ENCODE measurements around the gene FHIT. TPM values are rescaled to one million over a fixed set of nuclear protein-coding genes. Genes with fewer than 3 reads are reported as not detected.

Gene FHIT
- total RNA-seq, 1 experiment from 2014 or later: 9.8 TPM

GRCh38 chr3:60323180-60323579, 928.1 kb downstream of the FHIT start:
- Histone ChIP-seq H3K4me1 (replicated peaks; ENCODE audit: insufficient read depth) (no peaks in the 10 kb centered on the region), H3K4me2 (no peak overlapping the region), H3K9me3 (ENCODE audit: insufficient read depth, low read depth) (no peaks in the 10 kb centered on the region), H3F3A (ENCODE audit: insufficient read depth, low read depth) (no peaks in the 10 kb centered on the region), H3K27ac (no peak overlapping the region), H3K9me2 (ENCODE audit: insufficient read depth) (no peaks in the 10 kb centered on the region), H3K27me3 (ENCODE audit: insufficient read depth, low read depth) (no peaks in the 10 kb centered on the region), H4K20me1 (ENCODE audit: insufficient read depth) (no peaks in the 10 kb centered on the region), H2AFZ (no peak overlapping the region), H3K4me3 (no peak overlapping the region), H3K79me2 (ENCODE audit: low read depth) (no peaks in the 10 kb centered on the region), H3K36me3 (ENCODE audit: low read depth) (no peaks in the 10 kb centered on the region)
- TF ChIP-seq EZH2 (IDR thresholded peaks at IDR 0.05; ENCODE audit: low read depth) (no peak), CTCF (conservative IDR thresholded peaks at IDR 0.05) (no peak)
- CTCF ChIA-PET: no interaction called here
- DNase-seq: no peak
- POLR2A ChIA-PET (ENCODE audit: unreplicated experiment): no interaction called here
- BruUV-seq (replicated peaks): no TSS peak
- intact Hi-C loops (cut with micrococcal nuclease; ENCODE audit: unreplicated experiment): no loop called here

- no peaks in the 10 kb centered on the region for H3K4me1 ChIP-seq (replicated peaks; ENCODE audit: insufficient read depth)
- H3K36me3 ChIP-seq (ENCODE audit: low read depth): no peaks in the 10 kb centered on the region
- BruUV-seq (replicated peaks): no TSS peak
- no peak for DNase-seq
- H2AFZ ChIP-seq: no peak overlapping the region
- H3K27ac ChIP-seq: no peak overlapping the region
- H3K79me2 ChIP-seq (ENCODE audit: low read depth): no peaks in the 10 kb centered on the region
- ChIA-PET POLR2A (ENCODE audit: unreplicated experiment) (no interaction called here), CTCF (no interaction called here)
- H4K20me1 ChIP-seq (ENCODE audit: insufficient read depth): no peaks in the 10 kb centered on the region
- no peak overlapping the region for H3K4me2 ChIP-seq
- no peaks in the 10 kb centered on the region for H3K9me3 ChIP-seq (ENCODE audit: insufficient read depth, low read depth)
- TF ChIP-seq CTCF (conservative IDR thresholded peaks at IDR 0.05) (no peak), EZH2 (IDR thresholded peaks at IDR 0.05; ENCODE audit: low read depth) (no peak)
- intact Hi-C loops (cut with micrococcal nuclease; ENCODE audit: unreplicated experiment): no loop called here
- no peaks in the 10 kb centered on the region for H3K27me3 ChIP-seq (ENCODE audit: insufficient read depth, low read depth)
- no peak overlapping the region for H3K4me3 ChIP-seq
- H3F3A ChIP-seq (ENCODE audit: insufficient read depth, low read depth): no peaks in the 10 kb centered on the region
- H3K9me2 ChIP-seq (ENCODE audit: insufficient read depth): no peaks in the 10 kb centered on the region
Observed at GRCh38 chr3:60322298-60322856, 928.9 kb downstream of the FHIT start.

GRCh38 chr3:60319179-60319858, 931.9 kb downstream of the FHIT start:
- BruUV-seq (replicated peaks): no TSS peak
- intact Hi-C loops (cut with micrococcal nuclease; ENCODE audit: unreplicated experiment): no loop called here

More at GRCh38 chr3:60319179-60319858, 931.9 kb downstream of the FHIT start:
- no peaks in the 10 kb centered on the region for H3K79me2 ChIP-seq (ENCODE audit: low read depth)
- H2AFZ ChIP-seq: no peak overlapping the region
- H3K27me3 ChIP-seq (ENCODE audit: insufficient read depth, low read depth): no peaks in the 10 kb centered on the region
- CTCF ChIA-PET: no interaction called here
- no peaks in the 10 kb centered on the region for H3K9me3 ChIP-seq (ENCODE audit: insufficient read depth, low read depth)
- no peaks in the 10 kb centered on the region for H3F3A ChIP-seq (ENCODE audit: insufficient read depth, low read depth)
- H3K4me1 ChIP-seq (replicated peaks; ENCODE audit: insufficient read depth): no peaks in the 10 kb centered on the region
- no peaks in the 10 kb centered on the region for H3K36me3 ChIP-seq (ENCODE audit: low read depth)
- H3K4me2 ChIP-seq: no peak overlapping the region
- POLR2A ChIA-PET (ENCODE audit: unreplicated experiment): no interaction called here
- no peaks in the 10 kb centered on the region for H4K20me1 ChIP-seq (ENCODE audit: insufficient read depth)
- DNase-seq: no peak
- H3K9me2 ChIP-seq (ENCODE audit: insufficient read depth): no peaks in the 10 kb centered on the region
- H3K4me3 ChIP-seq: no peak overlapping the region
- TF ChIP-seq EZH2 (IDR thresholded peaks at IDR 0.05; ENCODE audit: low read depth): no peak
- TF ChIP-seq CTCF (conservative IDR thresholded peaks at IDR 0.05): no peak
- no peak overlapping the region for H3K27ac ChIP-seq

Data from PC-9 (cell line).